HFF-Myc (cell line): Measurements from ENCODE around the gene EEFSEC.

Experiments used
- DNase-seq: peaks from one replicate; pipeline ENCODE4 v3.0.0-alpha.2; 2011; ENCODE audit warnings: low read depth; ENCODE audit errors: extremely low read depth
- H3K4me3 ChIP-seq: replicated peaks from 2 replicates; pipeline ENCODE4 v1.5.1; 2011; ENCODE audit warnings: low read depth, mild to moderate bottlenecking, control low read depth, low read length
- TF ChIP-seq, protein P1 (sequence below): IDR thresholded peaks from 2 replicates; pipeline ENCODE4 v1.5.1; 2012; ENCODE audit warnings: mild to moderate bottlenecking, low read depth, low read length, control low read depth; ENCODE audit errors: missing control alignments

EEFSEC gene

DNA sequence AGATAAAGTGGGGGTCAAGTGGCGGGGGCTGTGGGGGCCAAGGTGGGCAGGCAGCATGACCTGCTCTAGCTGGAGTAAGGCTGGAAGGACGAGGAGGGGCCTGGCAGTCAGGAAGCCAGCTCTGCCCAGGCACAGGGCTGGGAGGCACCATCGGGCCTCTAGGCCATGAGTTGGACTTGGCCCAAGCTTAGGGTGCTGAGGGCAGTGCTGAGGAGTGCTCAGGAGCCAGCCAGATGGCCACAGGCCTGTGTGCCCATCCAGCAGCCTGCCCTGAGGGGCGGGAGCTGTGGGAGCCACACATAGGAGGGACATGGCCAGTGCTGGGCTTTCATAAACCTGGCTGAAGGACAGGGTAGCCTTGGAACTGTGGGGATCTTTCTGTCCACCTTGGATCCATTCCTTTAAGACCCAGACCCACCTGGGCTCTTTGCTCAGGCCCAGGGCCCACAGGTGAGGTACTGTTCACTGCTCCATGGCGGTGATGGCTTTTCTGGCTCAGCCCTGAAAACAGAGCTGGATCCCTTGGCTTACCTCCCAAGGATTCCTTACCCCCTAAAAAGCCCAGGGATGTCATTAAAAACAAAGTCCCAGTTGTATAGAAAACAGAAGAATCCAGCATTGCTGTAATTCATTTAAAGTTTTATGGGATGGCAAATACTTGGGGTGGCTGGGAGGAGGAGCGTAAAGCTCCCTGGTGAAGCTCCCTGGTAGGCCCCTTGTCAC, 176.4 kb downstream of the EEFSEC start:
- no peak for DNase-seq
- H3K4me3 ChIP-seq: no peak overlapping the region
- TF ChIP-seq, protein P1, sequence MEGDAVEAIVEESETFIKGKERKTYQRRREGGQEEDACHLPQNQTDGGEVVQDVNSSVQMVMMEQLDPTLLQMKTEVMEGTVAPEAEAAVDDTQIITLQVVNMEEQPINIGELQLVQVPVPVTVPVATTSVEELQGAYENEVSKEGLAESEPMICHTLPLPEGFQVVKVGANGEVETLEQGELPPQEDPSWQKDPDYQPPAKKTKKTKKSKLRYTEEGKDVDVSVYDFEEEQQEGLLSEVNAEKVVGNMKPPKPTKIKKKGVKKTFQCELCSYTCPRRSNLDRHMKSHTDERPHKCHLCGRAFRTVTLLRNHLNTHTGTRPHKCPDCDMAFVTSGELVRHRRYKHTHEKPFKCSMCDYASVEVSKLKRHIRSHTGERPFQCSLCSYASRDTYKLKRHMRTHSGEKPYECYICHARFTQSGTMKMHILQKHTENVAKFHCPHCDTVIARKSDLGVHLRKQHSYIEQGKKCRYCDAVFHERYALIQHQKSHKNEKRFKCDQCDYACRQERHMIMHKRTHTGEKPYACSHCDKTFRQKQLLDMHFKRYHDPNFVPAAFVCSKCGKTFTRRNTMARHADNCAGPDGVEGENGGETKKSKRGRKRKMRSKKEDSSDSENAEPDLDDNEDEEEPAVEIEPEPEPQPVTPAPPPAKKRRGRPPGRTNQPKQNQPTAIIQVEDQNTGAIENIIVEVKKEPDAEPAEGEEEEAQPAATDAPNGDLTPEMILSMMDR: no peak

GRCh38 chr3:128330214-128330842, 177.0 kb downstream of the EEFSEC start:
- TF ChIP-seq, protein P1: no peak
- no peak overlapping the region for H3K4me3 ChIP-seq
- no peak for DNase-seq

DNA sequence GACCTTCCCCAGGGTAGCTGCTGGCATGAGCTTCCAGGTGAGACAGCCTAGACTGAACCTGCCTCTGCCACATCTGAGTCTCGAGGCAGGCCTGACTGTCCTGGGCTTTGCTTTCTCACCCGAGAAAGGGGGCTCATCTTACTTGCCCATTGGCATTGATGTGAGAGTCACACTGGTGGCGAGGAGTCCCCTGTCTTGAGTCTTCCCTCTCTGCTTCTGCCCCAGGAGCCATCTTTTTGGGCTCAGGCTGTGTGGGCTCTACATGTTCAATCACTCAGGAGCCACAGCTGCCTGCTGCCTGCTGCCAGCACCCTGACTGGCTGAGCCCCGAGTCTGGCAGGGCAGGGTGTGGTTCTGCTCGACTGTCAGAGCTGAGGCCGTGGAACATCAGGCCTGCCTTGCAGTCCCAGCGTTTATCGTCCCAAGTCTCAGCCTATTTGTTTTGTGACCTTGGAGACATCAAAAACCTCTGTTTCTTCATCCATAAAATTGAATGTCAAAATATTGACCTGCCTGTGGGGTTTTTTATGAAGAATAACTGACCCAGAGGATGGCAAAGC, 180.9 kb downstream of the EEFSEC start:
- no peak for DNase-seq
- no peak overlapping the region for H3K4me3 ChIP-seq
- TF ChIP-seq, protein P1: no peak

DNA sequence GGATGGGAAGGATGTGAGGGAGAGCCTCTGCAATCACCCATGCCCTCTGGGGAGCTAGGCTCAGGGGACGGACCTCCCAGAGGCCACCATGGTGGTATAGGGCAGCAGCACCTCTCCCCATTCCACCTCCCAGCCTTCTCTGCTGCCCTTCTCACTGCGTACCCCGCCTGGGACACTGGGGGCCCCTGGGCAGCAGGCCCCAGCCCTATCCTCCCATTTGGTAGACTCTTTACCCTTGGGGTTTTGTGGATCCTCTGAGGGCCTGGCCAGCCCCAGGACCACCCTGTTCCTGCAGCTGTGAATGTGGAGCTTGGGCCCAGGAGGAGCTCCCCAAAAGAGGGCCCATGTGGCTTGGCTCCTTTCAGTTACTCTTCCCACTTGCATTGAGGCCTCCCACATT, 181.5 kb downstream of the EEFSEC start:
- H3K4me3 ChIP-seq: no peak overlapping the region
- DNase-seq: no peak
- TF ChIP-seq, protein P1: no peak

GRCh38 chr3:128335621-128336296, 182.5 kb downstream of the EEFSEC start:
- TF ChIP-seq, protein P1: no peak
- DNase-seq: no peak
- no peak overlapping the region for H3K4me3 ChIP-seq

DNA sequence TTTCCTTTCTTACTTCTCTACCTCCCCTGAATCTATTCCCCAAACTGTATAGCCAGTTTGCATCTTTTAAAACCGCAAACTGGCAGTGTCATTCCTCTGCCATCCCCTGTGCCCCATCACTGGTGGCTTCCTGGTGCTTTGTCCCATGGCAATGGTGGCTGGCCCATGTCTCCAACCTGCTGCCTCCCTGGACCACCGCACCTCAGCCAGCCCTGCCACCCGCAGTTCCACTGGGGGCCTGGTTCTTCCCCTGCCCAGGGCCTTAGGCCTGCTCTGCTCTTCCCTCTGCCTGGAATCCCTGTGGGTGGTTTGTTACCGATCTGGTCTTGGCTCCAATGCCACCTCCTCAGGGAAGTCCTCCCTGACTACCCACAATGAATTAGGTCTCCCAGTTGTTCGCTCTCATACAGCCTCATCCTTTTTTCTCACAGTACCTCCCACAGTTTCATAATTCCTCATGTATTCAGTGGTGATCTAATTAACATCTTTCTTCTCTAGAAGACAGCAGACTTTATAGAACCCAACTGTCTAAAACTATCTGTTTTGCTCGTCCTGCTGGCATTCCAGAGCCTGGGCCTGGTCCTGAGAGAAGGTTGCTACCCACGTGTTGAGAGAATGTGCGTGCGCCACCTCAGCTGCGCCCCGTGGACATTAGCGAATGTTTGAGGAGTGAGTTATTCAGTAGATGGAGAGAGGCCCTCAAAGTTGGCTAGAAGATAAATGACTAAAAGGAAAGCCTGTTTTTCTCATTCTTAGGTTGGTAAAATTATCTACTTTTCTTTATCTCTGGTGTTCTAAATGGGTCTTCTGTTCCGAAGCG, 183.3 kb downstream of the EEFSEC start:
- TF ChIP-seq, protein P1: no peak
- no peak overlapping the region for H3K4me3 ChIP-seq
- no peak for DNase-seq
